GM12878 (cell line): Measurements from ENCODE around the gene CPEB3. TPM values are rescaled to one million over a fixed set of nuclear protein-coding genes. Genes with fewer than 3 reads are reported as not detected.
A peak's percentile ranks its signal among the peaks of the same experiment; 100 is the strongest.

Experiments used
- ATAC-seq: fragments of 200-7000 bp; cut with Tn5 transposase; 3 replicates; pipeline ENCODE4 v1.9.1; 2020; ENCODE audit warnings: mild to moderate bottlenecking, moderate library complexity
- BruUV-seq: library from RNA; stranded (reverse); fragments of 400-500 nt; replicated peaks from 2 replicates; lab custom pipeline; 2021; lab: Mats Ljungman, UMichigan
- CTCF ChIA-PET: fragments of 300-600 bp; sonication (Branson Sonifier 250); formaldehyde crosslinking; extraction: SDS; loops from one replicate; lab custom pipeline; 2021; ENCODE audit warnings: inconsistent platforms; lab: Yijun Ruan, JAX
- POLR2A ChIA-PET: fragments of 350-600 bp; formaldehyde crosslinking; extraction: SDS; loops from one replicate; lab custom pipeline; 2021; ENCODE audit warnings: inconsistent platforms; lab: Charles Lee
- RAD21 ChIA-PET: fragments of 300-600 bp; sonication (Branson Sonifier 250); formaldehyde crosslinking; loops from one replicate; lab custom pipeline; 2023; ENCODE audit warnings: antibody characterized with exemption; ENCODE audit not compliant: unreplicated experiment; lab: Charles Lee
- SMC1A ChIA-PET: fragments of 300-600 bp; sonication (Branson Sonifier 250); formaldehyde crosslinking; loops from one replicate; lab custom pipeline; 2023; ENCODE audit not compliant: unreplicated experiment, uncharacterized antibody; lab: Charles Lee
- DNase-seq: peaks from one replicate; pipeline ENCODE4 v3.0.0-alpha.2; 2011; ENCODE audit warnings: low read depth, low spot score
- FAIRE-seq: peaks from 3 replicates; lab custom pipeline; 2011; peaks lifted over from hg19 to GRCh38; lab: Jason Lieb, UNC
- H2AFZ ChIP-seq: 2 replicates; pipeline ENCODE4 v1.6.0; 2011; ENCODE audit warnings: low read depth, low read length, control low read depth; ENCODE audit not compliant: control insufficient read depth
- H3K27ac ChIP-seq: 2 replicates; pipeline ENCODE4 v1.5.1; 2011; ENCODE audit warnings: control low read depth; ENCODE audit not compliant: control insufficient read depth, insufficient read depth
- H3K27me3 ChIP-seq, 2 experiments: replicated peaks in 1 of 2; 2 replicates each; pipeline versions ENCODE4 v1.6.0 to v1.6.1; 2011; ENCODE audit warnings: low read length in 1 of 2; ENCODE audit not compliant: control insufficient read depth in 2 of 2, insufficient read depth in 2 of 2
- H3K36me3 ChIP-seq, 2 experiments: 2 replicates each; pipeline ENCODE4 v1.5.1; 2011; ENCODE audit warnings: low read length in 1 of 2; ENCODE audit not compliant: control insufficient read depth in 2 of 2, insufficient read depth in 2 of 2
- H3K4me1 ChIP-seq: 2 replicates; pipeline ENCODE4 v1.6.1; 2011; ENCODE audit warnings: mild to moderate bottlenecking, low read length, moderate library complexity, mixed read lengths; ENCODE audit not compliant: control insufficient read depth, insufficient read depth
- H3K4me2 ChIP-seq: 2 replicates; pipeline ENCODE4 v1.6.0; 2011; ENCODE audit warnings: control low read depth; ENCODE audit not compliant: control insufficient read depth, insufficient read depth
- H3K4me3 ChIP-seq: fragments of 200-600 bp; sonication (generic); 2 replicates; pipeline ENCODE4 v1.5.1; 2016
- H3K79me2 ChIP-seq: 2 replicates; pipeline ENCODE4 v1.6.0; 2011; ENCODE audit warnings: low read length; ENCODE audit not compliant: control insufficient read depth, insufficient read depth
- H3K9ac ChIP-seq: 2 replicates; pipeline ENCODE4 v1.8.0; 2011; ENCODE audit warnings: low read length, control low read depth, mixed read lengths; ENCODE audit not compliant: control insufficient read depth, insufficient read depth
- H3K9me3 ChIP-seq: replicated peaks from 3 replicates; pipeline ENCODE4 v1.5.1; 2011; ENCODE audit warnings: mild to moderate bottlenecking, low read length; ENCODE audit not compliant: control insufficient read depth, insufficient read depth
- H4K20me1 ChIP-seq: 2 replicates; pipeline ENCODE4 v1.6.0; 2011; ENCODE audit not compliant: control insufficient read depth, insufficient read depth
- BMI1 ChIP-seq: fragments of 450-650 bp; IDR thresholded peaks from 2 replicates; pipeline ENCODE4 v1.6.1; 2016; ENCODE audit warnings: mild to moderate bottlenecking, moderate library complexity, borderline replicate concordance
- IKZF2 ChIP-seq, 2 experiments: fragments of 450-650 bp; IDR thresholded peaks; 2 replicates each; pipeline ENCODE4 v1.6.1; 2017; ENCODE audit warnings: mild to moderate bottlenecking in 2 of 2, moderate library complexity in 2 of 2
- PAX8 ChIP-seq: fragments of 450-650 bp; IDR thresholded peaks from 2 replicates; pipeline ENCODE4 v1.6.1; 2017; ENCODE audit warnings: mild to moderate bottlenecking, moderate library complexity
- STAT1 ChIP-seq: fragments of 450-650 bp; conservative IDR thresholded peaks from 2 replicates; pipeline ENCODE4 v1.6.1; 2014; ENCODE audit warnings: antibody characterized with exemption, mild to moderate bottlenecking
- ZBED1 ChIP-seq: IDR thresholded peaks from 2 replicates; pipeline ENCODE4 v1.6.1; 2016; ENCODE audit warnings: borderline replicate concordance
- WGBS: methylation state at CpG from one replicate; pipeline ENCODE4 v1.1.6; 2016; ENCODE audit warnings: low lambda C conversion rate; ENCODE audit not compliant: insufficient replicate concordance, insufficient coverage; ENCODE audit errors: missing lambda C conversion rate; 5-methylcytosine and 5-hydroxymethylcytosine counted together
- in situ Hi-C: fragments of 300-500 bp; cut with MboI; formaldehyde crosslinking; loops from 9 replicates; pipeline ENCODE4 v1.14.3; 2018; ENCODE audit warnings: mixed read lengths
- intact Hi-C: fragments of 100-400 bp; cut with micrococcal nuclease; formaldehyde crosslinking; loops from one replicate; pipeline ENCODE4 v1.14.2; 2022; ENCODE audit not compliant: unreplicated experiment
- polyA plus RNA-seq, 11 experiments: library from polyadenylated mRNA; depleted of rRNA in 4 of 11; unstranded in 6 of 11; stranded (reverse) in 5 of 11; fragments of >200 nt; fragmentation: Nextera tagmentation in 4 of 11; fragmentation: Illumina TruSeq in 1 of 11; extraction: Ambion mirVana in 4 of 11; extraction: Trizol in 1 of 11; gene quantifications; 1 replicate in 1 of 11; 2 replicates in 10 of 11; pipeline versions ENCODE4 v1.2.1 to v1.2.3, GENCODE V29; 2011 to 2016; ENCODE audit warnings: inconsistent platforms in 2 of 11, missing spikeins in 2 of 11, low read depth in 1 of 11
- total RNA-seq, 4 experiments: library from RNA; depleted of rRNA in 3 of 4; stranded (reverse); fragments of >200 nt in 3 of 4; fragmentation: Illumina TruSeq in 1 of 4; extraction: Trizol in 1 of 4; gene quantifications; 2 replicates each; pipeline versions ENCODE4 v1.2.1 to v1.2.3, GENCODE V29; 2013 to 2021

CPEB3 gene
- total and polyA plus RNA-seq, 10 of the 15 experiments (the other 5 are each of a cell fraction or from before 2014, with no cell fraction given), result 0.50 to 2.3 (median 1.2) TPM

GRCh38 chr10:92305133-92306072 lies 14.5 kb upstream of the CPEB3 start:
- POLR2A ChIA-PET, result interaction anchor here (1.1 kb wide), 1 partner anchor 10 kb away, joined by 5 read pairs; no protein-coding TSS in a partner anchor
- Histone ChIP-seq H3K79me2 (peaks cover 25% of the 10 kb centered on the region), H4K20me1 (no peaks in the 10 kb centered on the region), H3K27me3 (no peaks in the 10 kb centered on the region), H3K4me3 (no peak overlapping the region), H3K27ac (no peak overlapping the region), H3K36me3 (peaks cover 0 to 4% of the 10 kb centered on the region in 2 experiments; a peak in 1 of 4 replicates), H3K9ac (no peak overlapping the region), H2AFZ (no peak overlapping the region), H3K4me2 (no peak overlapping the region), H3K9me3 (no peaks in the 10 kb centered on the region), H3K4me1 (no peaks in the 10 kb centered on the region)
- SMC1A ChIA-PET, result interaction anchor here (1.2 to 2.7 kb wide), 6 partner anchors 13 to 97 kb away, joined by 3 to 19 read pairs (median 4); partner anchors contain the start of genes CPEB3 and MARCHF5
- FAIRE-seq (no peak), DNase-seq (no peak), ATAC-seq (peak; percentile 14; the same call in 1 of the 3 replicates)
- CTCF ChIA-PET, result interaction anchor here (1.0 to 4.5 kb wide), 3 partner anchors 9 to 19 kb away, joined by 3 to 38 read pairs (median 3); partner anchors contain the start of genes CPEB3 and MARCHF5
- no TSS peak for BruUV-seq
- intact Hi-C loops, result no loop called here
- WGBS, result 87% methylated on average over 13 of the region's 13 CpGs
- in situ Hi-C loops, result no loop called here
- RAD21 ChIA-PET, result interaction anchor here (1.6 kb wide), 1 partner anchor 13 kb away, joined by 5 read pairs; no protein-coding TSS in a partner anchor
- TF ChIP-seq IKZF2 (IDR thresholded peaks at IDR 0.05) (no peak), PAX8 (no peak), ZBED1 (no peak), BMI1 (no peak), STAT1 (no peak)
